HG03457 (cell line): Measurements from ENCODE around the gene LRRC46.

Experiments used
- ATAC-seq: cut with Tn5 transposase; IDR thresholded peaks from one replicate; pipeline ENCODE4 v1.9.1; 2021; ENCODE audit warnings: moderate number of reproducible peaks; ENCODE audit not compliant: unreplicated experiment

The LRRC46 gene

GRCh38 chr17:47850692-47851573 is 19.5 kb downstream of the LRRC46 start, which contains the start of gene SP6:
Gene SP6, minus strand, starts transcription at chr17:47851163. Its CDS starts 2,734 bp downstream, at chr17:47848429.
- ATAC-seq = no peak

GRCh38 chr17:47851764-47852112 is 20.3 kb downstream of the LRRC46 start:
- no peak for ATAC-seq

- ATAC-seq = no peak
These were observed 20.9 kb downstream of the LRRC46 start for GRCh38 chr17:47852113-47852949.

- ATAC-seq = no peak
These were observed 22.1 kb downstream of the LRRC46 start for GRCh38 chr17:47853616-47854015.

- no peak for ATAC-seq
These were observed 24.3 kb downstream of the LRRC46 start for GRCh38 chr17:47855737-47856136.

GRCh38 chr17:47856830-47857229 is 25.4 kb downstream of the LRRC46 start:
- no peak for ATAC-seq

GRCh38 chr17:47857551-47858455 is 26.3 kb downstream of the LRRC46 start:
- no peak for ATAC-seq

- no peak for ATAC-seq
These were observed 28.9 kb downstream of the LRRC46 start for GRCh38 chr17:47860386-47860785.

GRCh38 chr17:47862621-47863440 is 31.4 kb downstream of the LRRC46 start:
- no peak for ATAC-seq

GRCh38 chr17:47864791-47865216 is 33.3 kb downstream of the LRRC46 start:
- ATAC-seq = no peak

GRCh38 chr17:47866941-47867340 is 35.5 kb downstream of the LRRC46 start:
- ATAC-seq = no peak

GRCh38 chr17:47867813-47868533 is 36.5 kb downstream of the LRRC46 start:
- ATAC-seq = no peak

GRCh38 chr17:47869114-47869513 is 37.6 kb downstream of the LRRC46 start:
- ATAC-seq = no peak

- no peak for ATAC-seq
These were observed 38.6 kb downstream of the LRRC46 start for GRCh38 chr17:47870056-47870455.

- no peak for ATAC-seq
These were observed 39.6 kb downstream of the LRRC46 start for GRCh38 chr17:47871048-47871447.

- no peak for ATAC-seq
These were observed 40.7 kb downstream of the LRRC46 start for GRCh38 chr17:47872019-47872650.

- ATAC-seq = no peak
These were observed 41.2 kb downstream of the LRRC46 start for GRCh38 chr17:47872651-47873161.

GRCh38 chr17:47873200-47874090 is 42.0 kb downstream of the LRRC46 start:
- ATAC-seq = no peak
